BLaER1 (cell line): ENCODE measurements around the gene NUB1.

Source experiments
- H3K27ac ChIP-seq: shearing (Covaris generic); formaldehyde crosslinking; 2 replicates; pipeline ENCODE4 v1.8.1; 2022
- H3K27me3 ChIP-seq: shearing (Covaris generic); formaldehyde crosslinking; 2 replicates; pipeline ENCODE4 v1.8.1; 2022
- H3K36me3 ChIP-seq: shearing (Covaris generic); formaldehyde crosslinking; 2 replicates; pipeline ENCODE4 v1.8.1; 2022
- H3K4me1 ChIP-seq: shearing (Covaris generic); formaldehyde crosslinking; 2 replicates; pipeline ENCODE4 v1.8.1; 2022
- H3K4me2 ChIP-seq: shearing (Covaris generic); formaldehyde crosslinking; 2 replicates; pipeline ENCODE4 v1.8.1; 2022
- H3K4me3 ChIP-seq: shearing (Covaris generic); formaldehyde crosslinking; 2 replicates; pipeline ENCODE4 v1.8.1; 2022
- H3K9ac ChIP-seq: shearing (Covaris generic); formaldehyde crosslinking; 2 replicates; pipeline ENCODE4 v1.8.1; 2022
- H3K9me3 ChIP-seq: shearing (Covaris generic); formaldehyde crosslinking; 2 replicates; pipeline ENCODE4 v1.8.1; 2022
- H4K20me1 ChIP-seq: shearing (Covaris generic); formaldehyde crosslinking; 2 replicates; pipeline ENCODE4 v1.8.1; 2022
- Cebpa-rat ChIP-seq: shearing (Covaris generic); IDR thresholded peaks from 2 replicates; pipeline ENCODE4 v1.8.1; 2022

Gene NUB1

GRCh38 chr7:151392002-151392401 is 50.4 kb downstream of the NUB1 start:
- H4K20me1 ChIP-seq, result no peaks in the 10 kb centered on the region
- H3K27ac ChIP-seq, result no peak overlapping the region
- peaks cover 29% of the 10 kb centered on the region for H3K4me1 ChIP-seq
- H3K4me3 ChIP-seq, result no peak overlapping the region
- no peak for TF ChIP-seq Cebpa-rat
- H3K4me2 ChIP-seq, result no peak overlapping the region
- no peak overlapping the region for H3K9ac ChIP-seq
- no peaks in the 10 kb centered on the region for H3K36me3 ChIP-seq
- H3K27me3 ChIP-seq, result no peaks in the 10 kb centered on the region
- peaks cover 3% of the 10 kb centered on the region for H3K9me3 ChIP-seq

- H3K9me3 ChIP-seq, result peaks cover 7% of the 10 kb centered on the region
- no peaks in the 10 kb centered on the region for H4K20me1 ChIP-seq
- no peaks in the 10 kb centered on the region for H3K36me3 ChIP-seq
- H3K4me1 ChIP-seq, result peaks cover 29% of the 10 kb centered on the region
- no peaks in the 10 kb centered on the region for H3K27me3 ChIP-seq
- no peak overlapping the region for H3K9ac ChIP-seq
- no peak overlapping the region for H3K4me3 ChIP-seq
- no peak for TF ChIP-seq Cebpa-rat
- H3K4me2 ChIP-seq, result no peak overlapping the region
- H3K27ac ChIP-seq, result no peak overlapping the region
Measured at GRCh38 chr7:151392426-151392825, 50.8 kb downstream of the NUB1 start.

- no peak for TF ChIP-seq Cebpa-rat
- H3K36me3 ChIP-seq, result no peaks in the 10 kb centered on the region
Measured at GRCh38 chr7:151393031-151393977, 51.7 kb downstream of the NUB1 start.

GRCh38 chr7:151394076-151395035 is 52.7 kb downstream of the NUB1 start:
- Histone ChIP-seq H3K36me3 (no peaks in the 10 kb centered on the region), H3K27me3 (no peaks in the 10 kb centered on the region), H3K9ac (no peak overlapping the region), H3K4me3 (no peak overlapping the region), H4K20me1 (no peaks in the 10 kb centered on the region), H3K27ac (no peak overlapping the region), H3K9me3 (peaks cover 11% of the 10 kb centered on the region), H3K4me1 (peaks cover 37% of the 10 kb centered on the region), H3K4me2 (peak overlapping the region; percentile 41; the same call in 1 of the 2 replicates)
- TF ChIP-seq Cebpa-rat, result no peak

More at GRCh38 chr7:151393031-151393977, 51.7 kb downstream of the NUB1 start:
- peak overlapping the region; percentile 41; the same call in 1 of the 2 replicates for H3K4me2 ChIP-seq
- H3K9ac ChIP-seq, result no peak overlapping the region
- peaks cover 11% of the 10 kb centered on the region for H3K9me3 ChIP-seq
- H3K4me3 ChIP-seq, result no peak overlapping the region
- H3K27me3 ChIP-seq, result no peaks in the 10 kb centered on the region
- no peak overlapping the region for H3K27ac ChIP-seq
- H3K4me1 ChIP-seq, result peaks cover 29% of the 10 kb centered on the region
- no peaks in the 10 kb centered on the region for H4K20me1 ChIP-seq

- H4K20me1 ChIP-seq, result no peaks in the 10 kb centered on the region
- H3K9ac ChIP-seq, result no peak overlapping the region
- no peaks in the 10 kb centered on the region for H3K27me3 ChIP-seq
- no peak for TF ChIP-seq Cebpa-rat
- H3K4me1 ChIP-seq, result peaks cover 39% of the 10 kb centered on the region
- no peak overlapping the region for H3K4me3 ChIP-seq
- H3K36me3 ChIP-seq, result no peaks in the 10 kb centered on the region
- H3K9me3 ChIP-seq, result peaks cover 11% of the 10 kb centered on the region
- H3K4me2 ChIP-seq, result no peak overlapping the region
- H3K27ac ChIP-seq, result no peak overlapping the region
Measured at GRCh38 chr7:151395036-151395367, 53.4 kb downstream of the NUB1 start.

GRCh38 chr7:151396328-151396970 is 54.8 kb downstream of the NUB1 start:
- Histone ChIP-seq H3K27ac (no peak overlapping the region), H3K4me3 (no peak overlapping the region), H3K36me3 (no peaks in the 10 kb centered on the region), H3K9me3 (peaks cover 11% of the 10 kb centered on the region), H3K9ac (no peak overlapping the region), H3K4me1 (peaks cover 42% of the 10 kb centered on the region), H3K27me3 (no peaks in the 10 kb centered on the region), H4K20me1 (no peaks in the 10 kb centered on the region), H3K4me2 (no peak overlapping the region)
- no peak for TF ChIP-seq Cebpa-rat

GRCh38 chr7:151397026-151397425 is 55.4 kb downstream of the NUB1 start:
- Histone ChIP-seq H3K27me3 (no peaks in the 10 kb centered on the region), H3K4me2 (no peak overlapping the region), H3K4me1 (peaks cover 44% of the 10 kb centered on the region), H4K20me1 (no peaks in the 10 kb centered on the region), H3K4me3 (no peak overlapping the region), H3K36me3 (no peaks in the 10 kb centered on the region), H3K27ac (no peak overlapping the region), H3K9me3 (peaks cover 11% of the 10 kb centered on the region), H3K9ac (no peak overlapping the region)
- no peak for TF ChIP-seq Cebpa-rat

- H3K4me2 ChIP-seq, result peak overlapping the region; percentile 66
- no peak for TF ChIP-seq Cebpa-rat
- no peaks in the 10 kb centered on the region for H3K36me3 ChIP-seq
Measured at GRCh38 chr7:151398446-151399304, 57.1 kb downstream of the NUB1 start.

GRCh38 chr7:151399305-151399601 is 57.6 kb downstream of the NUB1 start:
- no peaks in the 10 kb centered on the region for H3K27me3 ChIP-seq
- no peak for TF ChIP-seq Cebpa-rat
- peaks cover 54% of the 10 kb centered on the region for H3K4me1 ChIP-seq
- peaks cover 11% of the 10 kb centered on the region for H3K9me3 ChIP-seq
- no peaks in the 10 kb centered on the region for H4K20me1 ChIP-seq
- H3K4me2 ChIP-seq, result peak overlapping the region; percentile 66
- H3K4me3 ChIP-seq, result no peak overlapping the region
- no peak overlapping the region for H3K27ac ChIP-seq
- H3K9ac ChIP-seq, result no peak overlapping the region
- no peaks in the 10 kb centered on the region for H3K36me3 ChIP-seq

More at GRCh38 chr7:151398446-151399304, 57.1 kb downstream of the NUB1 start:
- H3K9me3 ChIP-seq, result peaks cover 11% of the 10 kb centered on the region
- peaks cover 53% of the 10 kb centered on the region for H3K4me1 ChIP-seq
- no peak overlapping the region for H3K27ac ChIP-seq
- H4K20me1 ChIP-seq, result no peaks in the 10 kb centered on the region
- H3K9ac ChIP-seq, result no peak overlapping the region
- H3K27me3 ChIP-seq, result no peaks in the 10 kb centered on the region
- no peak overlapping the region for H3K4me3 ChIP-seq
